Liver (tissue), 9 donors: ENCODE measurements around the gene FBXW11. TPM values are rescaled to one million over a fixed set of nuclear protein-coding genes. Genes with fewer than 3 reads are reported as not detected.

Experiments
- DNase-seq: peaks from one replicate; pipeline ENCODE4 v3.0.0-alpha.2; 2017; ENCODE audit warnings: low spot score
- H3K27ac ChIP-seq, 2 donors: one replicate each; pipeline ENCODE4 v1.7.0; 2013; ENCODE audit warnings: inconsistent platforms in 2 of 2, low read length in 2 of 2, control low read depth in 1 of 2, low read depth in 1 of 2, mild to moderate bottlenecking in 1 of 2
- H3K27me3 ChIP-seq, 4 donors: one replicate each; pipeline versions ENCODE4 v1.6.1 to v1.7.0; 2013; ENCODE audit warnings: low read length in 3 of 4, inconsistent platforms in 1 of 4, mild to moderate bottlenecking in 1 of 4, moderate library complexity in 1 of 4; ENCODE audit not compliant: control insufficient read depth in 4 of 4, insufficient read depth in 4 of 4
- H3K36me3 ChIP-seq, 4 donors: one replicate each; pipeline versions ENCODE4 v1.6.1 to v1.7.0; 2013; ENCODE audit warnings: low read length in 3 of 4, mild to moderate bottlenecking in 3 of 4, low read depth in 1 of 4, moderate library complexity in 1 of 4; ENCODE audit not compliant: control insufficient read depth in 4 of 4, insufficient read depth in 3 of 4
- H3K4me1 ChIP-seq, 4 donors: one replicate each; pipeline versions ENCODE4 v1.6.1 to v1.7.0; 2013; ENCODE audit warnings: low read length in 3 of 4, mild to moderate bottlenecking in 3 of 4, moderate library complexity in 1 of 4; ENCODE audit not compliant: control insufficient read depth in 4 of 4, insufficient read depth in 4 of 4
- H3K4me3 ChIP-seq, 3 donors: one replicate each; pipeline versions ENCODE4 v1.6.1 to v1.7.0; 2013; ENCODE audit warnings: low read length in 3 of 3, control low read depth in 1 of 3, low read depth in 1 of 3, mild to moderate bottlenecking in 1 of 3
- H3K9ac ChIP-seq, 2 donors: one replicate each; pipeline ENCODE4 v1.7.0; 2013; ENCODE audit warnings: low read length in 2 of 2, mild to moderate bottlenecking in 2 of 2, moderate library complexity in 2 of 2, control low read depth in 1 of 2, low read depth in 1 of 2
- H3K9me3 ChIP-seq, 4 donors: one replicate each; pipeline versions ENCODE4 v1.6.1 to v1.7.0; 2013; ENCODE audit warnings: low read length in 3 of 4; ENCODE audit not compliant: control insufficient read depth in 4 of 4
- EGR1 ChIP-seq, 2 donors: IDR thresholded peaks; 2 replicates each; pipeline ENCODE4 v1.6.1; 2016 to 2018; ENCODE audit warnings: antibody characterized with exemption in 2 of 2, low read depth in 2 of 2
- FOXA1 ChIP-seq: IDR thresholded peaks from 2 replicates; pipeline ENCODE4 v1.6.1; 2016; ENCODE audit warnings: antibody characterized with exemption
- FOXA2 ChIP-seq: IDR thresholded peaks from 2 replicates; pipeline ENCODE4 v1.6.1; 2016; ENCODE audit warnings: antibody characterized with exemption
- GABPA ChIP-seq, 2 donors: IDR thresholded peaks in 1 of 2; conservative IDR thresholded peaks in 1 of 2; 2 replicates each; pipeline ENCODE4 v1.6.1; 2016; ENCODE audit warnings: antibody characterized with exemption in 2 of 2, mild to moderate bottlenecking in 1 of 2, moderate library complexity in 1 of 2
- HNF4A ChIP-seq, 2 donors: conservative IDR thresholded peaks; 2 replicates each; pipeline ENCODE4 v1.6.1; 2016; ENCODE audit warnings: antibody characterized with exemption in 2 of 2, mild to moderate bottlenecking in 2 of 2
- HNF4G ChIP-seq: IDR thresholded peaks from 2 replicates; pipeline ENCODE4 v1.6.1; 2016; ENCODE audit warnings: antibody characterized with exemption
- JUND ChIP-seq, 2 donors: IDR thresholded peaks; 2 replicates each; pipeline ENCODE4 v1.6.1; 2016; ENCODE audit warnings: antibody characterized with exemption in 2 of 2
- NR2F2 ChIP-seq: IDR thresholded peaks from 2 replicates; pipeline ENCODE4 v1.6.1; 2016; ENCODE audit warnings: antibody characterized with exemption
- RAD21 ChIP-seq, 2 donors: IDR thresholded peaks; 2 replicates each; pipeline ENCODE4 v1.6.1; 2016; ENCODE audit warnings: antibody characterized with exemption in 2 of 2, mild to moderate bottlenecking in 2 of 2
- RXRA ChIP-seq, 2 donors: IDR thresholded peaks; 2 replicates each; pipeline ENCODE4 v1.6.1; 2017 to 2018; ENCODE audit warnings: antibody characterized with exemption in 2 of 2, mild to moderate bottlenecking in 1 of 2
- SP1 ChIP-seq: IDR thresholded peaks from 2 replicates; pipeline ENCODE4 v1.6.1; 2018; ENCODE audit warnings: antibody characterized with exemption, mild to moderate bottlenecking
- TAF1 ChIP-seq: conservative IDR thresholded peaks from 2 replicates; pipeline ENCODE4 v1.6.1; 2016; ENCODE audit warnings: antibody characterized with exemption, mild to moderate bottlenecking
- YY1 ChIP-seq: IDR thresholded peaks from 2 replicates; pipeline ENCODE4 v1.6.1; 2016; ENCODE audit warnings: antibody characterized with exemption, mild to moderate bottlenecking
- WGBS: extraction: QIAGEN DNeasy Blood & Tissue Kit; methylation state at CpG from one replicate; pipeline ENCODE4 v1.1.7; 2013; 5-methylcytosine and 5-hydroxymethylcytosine counted together
- polyA plus RNA-seq, 2 donors: library from polyadenylated mRNA; stranded (reverse) in 1 of 2; unstranded in 1 of 2; fragments of 200-250 nt in 1 of 2; fragments of >200 nt in 1 of 2; fragmentation: Nextera tagmentation in 1 of 2; extraction: Ambion mirVana in 1 of 2; gene quantifications; one replicate each; pipeline versions ENCODE4 v1.2.1 to v1.2.3, GENCODE V29; 2013 to 2015
- total RNA-seq, 2 donors: library from RNA; depleted of rRNA; stranded (reverse); fragments of >200 nt; gene quantifications; one replicate each; pipeline ENCODE4 v1.2.3, GENCODE V29; 2014
- TF ChIP-seq, protein P1 (sequence below): IDR thresholded peaks from 2 replicates; pipeline ENCODE4 v1.6.1; 2016; ENCODE audit warnings: antibody characterized with exemption, mild to moderate bottlenecking
- TF ChIP-seq, protein P2 (sequence below): fragments of 150-350 bp; IDR thresholded peaks from 2 replicates; pipeline ENCODE4 v1.5.1; 2017; ENCODE audit warnings: improper control_type of control experiment, low read depth, low read length; ENCODE audit not compliant: missing input control
- TF ChIP-seq, protein P3 (sequence below): IDR thresholded peaks from 2 replicates; pipeline ENCODE4 v1.6.1; 2016; ENCODE audit warnings: antibody characterized with exemption
- TF ChIP-seq, protein P4 (sequence below): IDR thresholded peaks from 2 replicates; pipeline ENCODE4 v1.6.1; 2016; ENCODE audit warnings: antibody characterized with exemption
- TF ChIP-seq, protein P5 (sequence below): IDR thresholded peaks from 2 replicates; pipeline ENCODE4 v1.6.1; 2016; ENCODE audit warnings: antibody characterized with exemption
- donor health status: healthy.
- donor health status: healthy.
- donor health status: healthy.
- donor health status: healthy.
- donor health status: healthy.

The FBXW11 gene
- total and polyA plus RNA-seq, 4 donors: 11.2 to 37.5 (median 22.0) TPM

DNA sequence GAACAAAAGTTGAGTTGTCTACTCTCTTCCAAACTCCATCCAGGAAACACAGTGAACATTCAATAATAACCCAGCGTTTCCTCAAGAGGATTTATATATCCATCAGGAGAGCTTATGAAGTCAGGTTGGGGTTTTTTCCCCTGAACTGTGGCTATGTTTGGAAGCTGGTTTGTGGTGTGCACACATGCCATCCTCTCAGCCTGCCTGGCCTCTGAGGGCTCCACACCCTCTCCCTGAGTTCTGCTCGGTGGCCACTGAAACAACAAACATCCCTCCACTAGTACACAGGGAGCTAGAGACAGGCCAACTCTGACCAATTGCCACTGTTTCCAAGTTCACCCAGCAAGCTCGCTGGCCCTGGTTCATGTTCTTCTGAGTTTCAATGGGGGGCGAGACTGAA lies 185.2 kb downstream of the FBXW11 start:
- Histone ChIP-seq H3K4me3 (no peak overlapping the region), H3K9ac (no peak overlapping the region), H3K27ac (no peak overlapping the region), H3K27me3 (no peaks in the 10 kb centered on the region), H3K36me3 (no peaks in the 10 kb centered on the region), H3K9me3 (no peaks in the 10 kb centered on the region), H3K4me1 (no peaks in the 10 kb centered on the region)
- TF ChIP-seq, protein P1, sequence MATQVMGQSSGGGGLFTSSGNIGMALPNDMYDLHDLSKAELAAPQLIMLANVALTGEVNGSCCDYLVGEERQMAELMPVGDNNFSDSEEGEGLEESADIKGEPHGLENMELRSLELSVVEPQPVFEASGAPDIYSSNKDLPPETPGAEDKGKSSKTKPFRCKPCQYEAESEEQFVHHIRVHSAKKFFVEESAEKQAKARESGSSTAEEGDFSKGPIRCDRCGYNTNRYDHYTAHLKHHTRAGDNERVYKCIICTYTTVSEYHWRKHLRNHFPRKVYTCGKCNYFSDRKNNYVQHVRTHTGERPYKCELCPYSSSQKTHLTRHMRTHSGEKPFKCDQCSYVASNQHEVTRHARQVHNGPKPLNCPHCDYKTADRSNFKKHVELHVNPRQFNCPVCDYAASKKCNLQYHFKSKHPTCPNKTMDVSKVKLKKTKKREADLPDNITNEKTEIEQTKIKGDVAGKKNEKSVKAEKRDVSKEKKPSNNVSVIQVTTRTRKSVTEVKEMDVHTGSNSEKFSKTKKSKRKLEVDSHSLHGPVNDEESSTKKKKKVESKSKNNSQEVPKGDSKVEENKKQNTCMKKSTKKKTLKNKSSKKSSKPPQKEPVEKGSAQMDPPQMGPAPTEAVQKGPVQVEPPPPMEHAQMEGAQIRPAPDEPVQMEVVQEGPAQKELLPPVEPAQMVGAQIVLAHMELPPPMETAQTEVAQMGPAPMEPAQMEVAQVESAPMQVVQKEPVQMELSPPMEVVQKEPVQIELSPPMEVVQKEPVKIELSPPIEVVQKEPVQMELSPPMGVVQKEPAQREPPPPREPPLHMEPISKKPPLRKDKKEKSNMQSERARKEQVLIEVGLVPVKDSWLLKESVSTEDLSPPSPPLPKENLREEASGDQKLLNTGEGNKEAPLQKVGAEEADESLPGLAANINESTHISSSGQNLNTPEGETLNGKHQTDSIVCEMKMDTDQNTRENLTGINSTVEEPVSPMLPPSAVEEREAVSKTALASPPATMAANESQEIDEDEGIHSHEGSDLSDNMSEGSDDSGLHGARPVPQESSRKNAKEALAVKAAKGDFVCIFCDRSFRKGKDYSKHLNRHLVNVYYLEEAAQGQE: no peak
- TF ChIP-seq SP1 (no peak), HNF4G (no peak), YY1 (no peak)
- no peak for DNase-seq
- 82% methylated on average over 4 of the region's 4 CpGs for WGBS

DNA sequence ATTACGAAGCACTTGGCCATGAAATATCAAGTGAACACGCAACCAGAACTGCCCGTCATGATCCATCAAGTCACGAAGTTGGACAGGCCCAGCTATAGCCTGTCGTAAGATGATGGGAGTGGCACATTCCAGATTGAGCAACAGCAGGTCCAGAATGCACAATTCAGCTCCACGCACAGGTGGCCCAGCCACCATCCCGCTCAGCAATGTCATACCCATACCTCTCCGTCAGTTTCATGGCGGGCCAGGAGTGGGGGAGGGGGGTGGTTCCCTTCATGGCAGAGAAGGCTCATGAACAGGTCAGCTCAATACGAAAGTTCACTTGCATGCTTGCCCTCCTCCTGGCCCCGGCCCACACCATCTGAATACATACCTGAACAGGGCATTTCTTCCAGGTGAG lies 185.9 kb downstream of the FBXW11 start:
- H3K9ac ChIP-seq: no peak overlapping the region
- WGBS: 93% methylated on average over 11 of the region's 11 CpGs
- H3K4me3 ChIP-seq: no peak overlapping the region
- H3K36me3 ChIP-seq: no peaks in the 10 kb centered on the region
- no peak overlapping the region for H3K27ac ChIP-seq
- DNase-seq: no peak
- no peaks in the 10 kb centered on the region for H3K9me3 ChIP-seq
- H3K4me1 ChIP-seq: no peaks in the 10 kb centered on the region
- TF ChIP-seq NR2F2: no peak
- TF ChIP-seq, protein P2, sequence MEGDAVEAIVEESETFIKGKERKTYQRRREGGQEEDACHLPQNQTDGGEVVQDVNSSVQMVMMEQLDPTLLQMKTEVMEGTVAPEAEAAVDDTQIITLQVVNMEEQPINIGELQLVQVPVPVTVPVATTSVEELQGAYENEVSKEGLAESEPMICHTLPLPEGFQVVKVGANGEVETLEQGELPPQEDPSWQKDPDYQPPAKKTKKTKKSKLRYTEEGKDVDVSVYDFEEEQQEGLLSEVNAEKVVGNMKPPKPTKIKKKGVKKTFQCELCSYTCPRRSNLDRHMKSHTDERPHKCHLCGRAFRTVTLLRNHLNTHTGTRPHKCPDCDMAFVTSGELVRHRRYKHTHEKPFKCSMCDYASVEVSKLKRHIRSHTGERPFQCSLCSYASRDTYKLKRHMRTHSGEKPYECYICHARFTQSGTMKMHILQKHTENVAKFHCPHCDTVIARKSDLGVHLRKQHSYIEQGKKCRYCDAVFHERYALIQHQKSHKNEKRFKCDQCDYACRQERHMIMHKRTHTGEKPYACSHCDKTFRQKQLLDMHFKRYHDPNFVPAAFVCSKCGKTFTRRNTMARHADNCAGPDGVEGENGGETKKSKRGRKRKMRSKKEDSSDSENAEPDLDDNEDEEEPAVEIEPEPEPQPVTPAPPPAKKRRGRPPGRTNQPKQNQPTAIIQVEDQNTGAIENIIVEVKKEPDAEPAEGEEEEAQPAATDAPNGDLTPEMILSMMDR: no peak
- no peak for TF ChIP-seq YY1
- no peak for TF ChIP-seq HNF4G
- no peak for TF ChIP-seq SP1
- no peak for TF ChIP-seq EGR1 (IDR thresholded peaks at IDR 0.05; ENCODE audit: low read depth in 2 of 2)
- TF ChIP-seq, protein P3, sequence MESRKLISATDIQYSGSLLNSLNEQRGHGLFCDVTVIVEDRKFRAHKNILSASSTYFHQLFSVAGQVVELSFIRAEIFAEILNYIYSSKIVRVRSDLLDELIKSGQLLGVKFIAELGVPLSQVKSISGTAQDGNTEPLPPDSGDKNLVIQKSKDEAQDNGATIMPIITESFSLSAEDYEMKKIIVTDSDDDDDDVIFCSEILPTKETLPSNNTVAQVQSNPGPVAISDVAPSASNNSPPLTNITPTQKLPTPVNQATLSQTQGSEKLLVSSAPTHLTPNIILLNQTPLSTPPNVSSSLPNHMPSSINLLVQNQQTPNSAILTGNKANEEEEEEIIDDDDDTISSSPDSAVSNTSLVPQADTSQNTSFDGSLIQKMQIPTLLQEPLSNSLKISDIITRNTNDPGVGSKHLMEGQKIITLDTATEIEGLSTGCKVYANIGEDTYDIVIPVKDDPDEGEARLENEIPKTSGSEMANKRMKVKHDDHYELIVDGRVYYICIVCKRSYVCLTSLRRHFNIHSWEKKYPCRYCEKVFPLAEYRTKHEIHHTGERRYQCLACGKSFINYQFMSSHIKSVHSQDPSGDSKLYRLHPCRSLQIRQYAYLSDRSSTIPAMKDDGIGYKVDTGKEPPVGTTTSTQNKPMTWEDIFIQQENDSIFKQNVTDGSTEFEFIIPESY: no peak
- TF ChIP-seq RAD21 (IDR thresholded peaks at IDR 0.05): no peak
- no peak for TF ChIP-seq HNF4A (conservative IDR thresholded peaks at IDR 0.05)
- TF ChIP-seq TAF1: no peak
- no peak for TF ChIP-seq JUND (IDR thresholded peaks at IDR 0.05)
- TF ChIP-seq, protein P1: no peak
- no peak for TF ChIP-seq RXRA (IDR thresholded peaks at IDR 0.05)
- TF ChIP-seq FOXA2: no peak
- no peak for TF ChIP-seq FOXA1
- TF ChIP-seq GABPA (IDR thresholded peaks at IDR 0.05 in 1 of 2, conservative IDR thresholded peaks at IDR 0.05 in 1 of 2): no peak
- TF ChIP-seq, protein P4, sequence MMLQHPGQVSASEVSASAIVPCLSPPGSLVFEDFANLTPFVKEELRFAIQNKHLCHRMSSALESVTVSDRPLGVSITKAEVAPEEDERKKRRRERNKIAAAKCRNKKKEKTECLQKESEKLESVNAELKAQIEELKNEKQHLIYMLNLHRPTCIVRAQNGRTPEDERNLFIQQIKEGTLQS: no peak
- TF ChIP-seq, protein P5, sequence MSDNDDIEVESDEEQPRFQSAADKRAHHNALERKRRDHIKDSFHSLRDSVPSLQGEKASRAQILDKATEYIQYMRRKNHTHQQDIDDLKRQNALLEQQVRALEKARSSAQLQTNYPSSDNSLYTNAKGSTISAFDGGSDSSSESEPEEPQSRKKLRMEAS: no peak
- H3K27me3 ChIP-seq: no peaks in the 10 kb centered on the region
